ENCODE results near the gene ZNF296. TPM values are rescaled to one million over a fixed set of nuclear protein-coding genes. Genes with fewer than 3 reads are reported as not detected.

ZNF296 gene
- total and polyA plus RNA-seq, 2 of the 13 experiments (the other 11 are each of a cell fraction or from before 2014, with no cell fraction given), result 0.26 to 0.62 TPM

DNA sequence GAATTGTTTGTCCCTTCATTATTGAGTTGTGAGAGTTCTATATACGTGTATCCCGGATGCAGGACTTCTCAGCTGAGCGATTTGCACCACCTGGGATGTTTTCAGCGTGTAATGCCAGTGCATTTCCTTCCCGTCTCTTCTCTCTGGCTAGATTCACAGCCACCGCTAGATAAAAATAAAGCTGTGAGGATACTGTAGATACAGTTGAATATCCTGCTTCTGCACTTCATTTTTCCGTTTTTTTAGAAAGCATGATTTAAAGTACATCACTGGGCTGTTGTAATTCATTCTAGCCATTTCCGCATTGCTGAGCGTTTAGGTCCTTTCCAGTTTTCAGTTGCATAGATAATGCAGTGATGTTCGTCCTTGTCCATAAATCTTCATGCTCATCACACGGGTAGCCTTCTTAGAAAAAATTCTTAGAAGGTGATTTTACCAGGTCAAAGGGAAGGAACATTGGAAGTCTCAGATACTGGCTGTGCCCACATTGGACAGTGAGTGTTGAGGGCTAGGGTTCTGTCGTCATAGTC lies 31.4 kb upstream of the ZNF296 start:
- intact Hi-C loops (cut with micrococcal nuclease; ENCODE audit: unreplicated experiment), result no loop called here

More for the DNA sequence above, 31.4 kb upstream of the ZNF296 start:
- no peak overlapping the region for H3K4me3 ChIP-seq (replicated peaks in 1 of 3; ENCODE audit: insufficient read depth in 1 of 3, low read depth in 2 of 3, low read length in 3 of 3)
- H3K9me3 ChIP-seq (ENCODE audit: low read length), result no peaks in the 10 kb centered on the region
- WGBS (ENCODE audit: low lambda C conversion rate), result 97% methylated on average over 12 of the region's 12 CpGs
- BruUV-seq (replicated peaks), result no TSS peak
- POLR2A ChIA-PET, result no interaction called here
- no peak for FAIRE-seq
- H3K4me1 ChIP-seq (ENCODE audit: insufficient read depth, low read length), result peaks cover 42% of the 10 kb centered on the region
- H3K79me2 ChIP-seq (ENCODE audit: insufficient read depth, low read length), result peaks cover 90% of the 10 kb centered on the region
- peaks cover 0 to 11% of the 10 kb centered on the region in 2 experiments; a peak in 2 of 5 replicates for H3K36me3 ChIP-seq (replicated peaks in 1 of 2; ENCODE audit: control insufficient read depth in 1 of 2, insufficient read depth in 2 of 2, low read length in 2 of 2)
- DNase-seq (ENCODE audit: low spot score), result no peak
- no peak for ATAC-seq
- CTCF ChIA-PET (ENCODE audit: low intra/inter-chr PET ratio, low total read pairs), result no interaction called here
- H3K4me2 ChIP-seq (ENCODE audit: low read depth, low read length), result no peak overlapping the region
- no peak overlapping the region for H2AFZ ChIP-seq (ENCODE audit: low read length)
- H3K9ac ChIP-seq (ENCODE audit: insufficient read depth, low read depth, low read length), result no peak overlapping the region
- TF ChIP-seq MED8 (CRISPR knock-in tag; IDR thresholded peaks at IDR 0.05; ENCODE audit: insufficient replicate concordance) (no peak), SIN3B (IDR thresholded peaks at IDR 0.05; ENCODE audit: low read length) (no peak), ZNF337 (CRISPR knock-in tag; IDR thresholded peaks at IDR 0.05; ENCODE audit: borderline replicate concordance, low read depth) (no peak), ZNF746 (CRISPR knock-in tag; IDR thresholded peaks at IDR 0.05) (no peak), GATAD2A (CRISPR knock-in tag; IDR thresholded peaks at IDR 0.05) (no peak), TCF7 (IDR thresholded peaks at IDR 0.05; ENCODE audit: low read depth) (no peak), NPAS2 (CRISPR knock-in tag; IDR thresholded peaks at IDR 0.05; ENCODE audit: borderline replicate concordance) (no peak), NFE2L1 (CRISPR knock-in tag; IDR thresholded peaks at IDR 0.05; ENCODE audit: borderline replicate concordance) (no peak), TCF12 (IDR thresholded peaks at IDR 0.05) (no peak), TCF12 (CRISPR knock-in tag; IDR thresholded peaks at IDR 0.05) (no peak), HDAC2 (CRISPR knock-in tag; IDR thresholded peaks at IDR 0.05) (no peak), MIXL1 (CRISPR knock-in tag; IDR thresholded peaks at IDR 0.05) (no peak), KLF11 (CRISPR knock-in tag; IDR thresholded peaks at IDR 0.05) (no peak), RFX5 (IDR thresholded peaks at IDR 0.05; ENCODE audit: low read depth, low read length) (no peak), RARA (CRISPR knock-in tag; IDR thresholded peaks at IDR 0.05) (no peak), ZNF530 (CRISPR knock-in tag; IDR thresholded peaks at IDR 0.05; ENCODE audit: low read depth) (no peak)
- TF ChIP-seq, protein P1, sequence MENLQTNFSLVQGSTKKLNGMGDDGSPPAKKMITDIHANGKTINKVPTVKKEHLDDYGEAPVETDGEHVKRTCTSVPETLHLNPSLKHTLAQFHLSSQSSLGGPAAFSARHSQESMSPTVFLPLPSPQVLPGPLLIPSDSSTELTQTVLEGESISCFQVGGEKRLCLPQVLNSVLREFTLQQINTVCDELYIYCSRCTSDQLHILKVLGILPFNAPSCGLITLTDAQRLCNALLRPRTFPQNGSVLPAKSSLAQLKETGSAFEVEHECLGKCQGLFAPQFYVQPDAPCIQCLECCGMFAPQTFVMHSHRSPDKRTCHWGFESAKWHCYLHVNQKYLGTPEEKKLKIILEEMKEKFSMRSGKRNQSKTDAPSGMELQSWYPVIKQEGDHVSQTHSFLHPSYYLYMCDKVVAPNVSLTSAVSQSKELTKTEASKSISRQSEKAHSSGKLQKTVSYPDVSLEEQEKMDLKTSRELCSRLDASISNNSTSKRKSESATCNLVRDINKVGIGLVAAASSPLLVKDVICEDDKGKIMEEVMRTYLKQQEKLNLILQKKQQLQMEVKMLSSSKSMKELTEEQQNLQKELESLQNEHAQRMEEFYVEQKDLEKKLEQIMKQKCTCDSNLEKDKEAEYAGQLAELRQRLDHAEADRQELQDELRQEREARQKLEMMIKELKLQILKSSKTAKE (CRISPR knock-in tag; IDR thresholded peaks at IDR 0.05; ENCODE audit: borderline replicate concordance), result no peak
- TF ChIP-seq, protein P2, sequence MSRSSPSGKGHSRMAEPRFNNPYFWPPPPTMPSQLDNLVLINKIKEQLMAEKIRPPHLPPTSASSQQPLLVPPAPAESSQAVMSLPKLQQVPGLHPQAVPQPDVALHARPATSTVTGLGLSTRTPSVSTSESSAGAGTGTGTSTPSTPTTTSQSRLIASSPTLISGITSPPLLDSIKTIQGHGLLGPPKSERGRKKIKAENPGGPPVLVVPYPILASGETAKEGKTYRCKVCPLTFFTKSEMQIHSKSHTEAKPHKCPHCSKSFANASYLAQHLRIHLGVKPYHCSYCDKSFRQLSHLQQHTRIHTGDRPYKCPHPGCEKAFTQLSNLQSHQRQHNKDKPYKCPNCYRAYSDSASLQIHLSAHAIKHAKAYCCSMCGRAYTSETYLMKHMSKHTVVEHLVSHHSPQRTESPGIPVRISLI (CRISPR knock-in tag; IDR thresholded peaks at IDR 0.05; ENCODE audit: borderline replicate concordance), result no peak
- TF ChIP-seq, protein P3, sequence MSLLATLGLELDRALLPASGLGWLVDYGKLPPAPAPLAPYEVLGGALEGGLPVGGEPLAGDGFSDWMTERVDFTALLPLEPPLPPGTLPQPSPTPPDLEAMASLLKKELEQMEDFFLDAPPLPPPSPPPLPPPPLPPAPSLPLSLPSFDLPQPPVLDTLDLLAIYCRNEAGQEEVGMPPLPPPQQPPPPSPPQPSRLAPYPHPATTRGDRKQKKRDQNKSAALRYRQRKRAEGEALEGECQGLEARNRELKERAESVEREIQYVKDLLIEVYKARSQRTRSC (CRISPR knock-in tag; IDR thresholded peaks at IDR 0.05; ENCODE audit: low read depth), result no peak
- TF ChIP-seq, protein P4, sequence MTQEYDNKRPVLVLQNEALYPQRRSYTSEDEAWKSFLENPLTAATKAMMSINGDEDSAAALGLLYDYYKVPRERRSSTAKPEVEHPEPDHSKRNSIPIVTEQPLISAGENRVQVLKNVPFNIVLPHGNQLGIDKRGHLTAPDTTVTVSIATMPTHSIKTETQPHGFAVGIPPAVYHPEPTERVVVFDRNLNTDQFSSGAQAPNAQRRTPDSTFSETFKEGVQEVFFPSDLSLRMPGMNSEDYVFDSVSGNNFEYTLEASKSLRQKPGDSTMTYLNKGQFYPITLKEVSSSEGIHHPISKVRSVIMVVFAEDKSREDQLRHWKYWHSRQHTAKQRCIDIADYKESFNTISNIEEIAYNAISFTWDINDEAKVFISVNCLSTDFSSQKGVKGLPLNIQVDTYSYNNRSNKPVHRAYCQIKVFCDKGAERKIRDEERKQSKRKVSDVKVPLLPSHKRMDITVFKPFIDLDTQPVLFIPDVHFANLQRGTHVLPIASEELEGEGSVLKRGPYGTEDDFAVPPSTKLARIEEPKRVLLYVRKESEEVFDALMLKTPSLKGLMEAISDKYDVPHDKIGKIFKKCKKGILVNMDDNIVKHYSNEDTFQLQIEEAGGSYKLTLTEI (CRISPR knock-in tag; conservative IDR thresholded peaks at IDR 0.05), result no peak
- no peak overlapping the region for H3K27ac ChIP-seq (ENCODE audit: extremely low read length, insufficient read depth, low read length)
- no peaks in the 10 kb centered on the region for H3K27me3 ChIP-seq (ENCODE audit: control insufficient read depth in 1 of 2, insufficient read depth in 2 of 2, low read length in 2 of 2)
- in situ Hi-C loops (cut with HindIII; ENCODE audit: extremely low pct_ligation_motif_present, low pct_unique_long_range_greater_than_20kb), result no loop called here
- peaks cover 7% of the 10 kb centered on the region for H4K20me1 ChIP-seq (ENCODE audit: insufficient read depth, low read length)
